ENCODE results near the gene ALOX15.
"Not testable (repeated sequence)": the region's sequence is repeated elsewhere in the genome, so short reads cannot be mapped to it uniquely, and the experiment has no call there.

Gene ALOX15

GRCh38 chr17:4641297-4642195 lies at the start of gene ALOX15:
TSS of gene ALOX15 (minus strand) at chr17:4641678. CDS start at chr17:4641651, 27 bp downstream.
- no peak for DNase-seq (ENCODE audit: low spot score)

- DNase-seq (ENCODE audit: low spot score), result no peak
Measured at GRCh38 chr17:4690745-4691144, 49.3 kb upstream of the ALOX15 start.

GRCh38 chr17:4689872-4690271 lies 48.4 kb upstream of the ALOX15 start:
- DNase-seq (ENCODE audit: low spot score), result not testable (repeated sequence)

GRCh38 chr17:4683739-4684138 lies 42.3 kb upstream of the ALOX15 start:
- DNase-seq (ENCODE audit: low spot score), result not testable (repeated sequence)

- no peak for DNase-seq (ENCODE audit: low spot score)
Measured at GRCh38 chr17:4679658-4680057, 38.2 kb upstream of the ALOX15 start.

- DNase-seq (ENCODE audit: low spot score), result no peak
Measured at GRCh38 chr17:4678448-4679026, 37.1 kb upstream of the ALOX15 start.

- no peak for DNase-seq (ENCODE audit: low spot score)
Measured at GRCh38 chr17:4676791-4677190, 35.3 kb upstream of the ALOX15 start.

- DNase-seq (ENCODE audit: low spot score), result no peak
Measured at GRCh38 chr17:4675791-4676190, 34.3 kb upstream of the ALOX15 start.

- no peak for DNase-seq (ENCODE audit: low spot score)
Measured at GRCh38 chr17:4674685-4674998, 33.2 kb upstream of the ALOX15 start.

- no peak for DNase-seq (ENCODE audit: low spot score)
Measured at GRCh38 chr17:4673986-4674684, 32.7 kb upstream of the ALOX15 start.

GRCh38 chr17:4673169-4673568 lies 31.7 kb upstream of the ALOX15 start:
- DNase-seq (ENCODE audit: low spot score), result no peak

GRCh38 chr17:4672751-4673150 lies 31.3 kb upstream of the ALOX15 start:
- no peak for DNase-seq (ENCODE audit: low spot score)

GRCh38 chr17:4672055-4672630 lies 30.7 kb upstream of the ALOX15 start:
- DNase-seq (ENCODE audit: low spot score), result no peak

- no peak for DNase-seq (ENCODE audit: low spot score)
Measured at GRCh38 chr17:4667166-4667565, 25.7 kb upstream of the ALOX15 start.

GRCh38 chr17:4666296-4666695 lies 24.8 kb upstream of the ALOX15 start:
- no peak for DNase-seq (ENCODE audit: low spot score)

- no peak for DNase-seq (ENCODE audit: low spot score)
Measured at GRCh38 chr17:4665027-4665426, 23.5 kb upstream of the ALOX15 start.

GRCh38 chr17:4664230-4664629 lies 22.8 kb upstream of the ALOX15 start:
- DNase-seq (ENCODE audit: low spot score), result no peak

GRCh38 chr17:4663711-4664110 lies 22.2 kb upstream of the ALOX15 start:
- DNase-seq (ENCODE audit: low spot score), result no peak

- no peak for DNase-seq (ENCODE audit: low spot score)
Measured at GRCh38 chr17:4658478-4659305, 17.2 kb upstream of the ALOX15 start.

- DNase-seq (ENCODE audit: low spot score), result no peak
Measured at GRCh38 chr17:4657678-4658077, 16.2 kb upstream of the ALOX15 start.

- not testable (repeated sequence) for DNase-seq (ENCODE audit: low spot score)
Measured at GRCh38 chr17:4655933-4656332, 14.5 kb upstream of the ALOX15 start.

GRCh38 chr17:4652997-4653396 lies 11.5 kb upstream of the ALOX15 start:
- no peak for DNase-seq (ENCODE audit: low spot score)

Measured in left forelimb (tissue), 1 donor.